ENCODE measurements around the gene USP37. TPM values are rescaled to one million over a fixed set of nuclear protein-coding genes. Genes with fewer than 3 reads are reported as not detected.
A peak's percentile ranks its signal among the peaks of the same experiment; 100 is the strongest.

USP37 gene
- total and polyA plus RNA-seq, 12 donors: 2.5 to 30.7 (median 13.3) TPM

- no peak overlapping the region for H3K27ac ChIP-seq
- no peak for DNase-seq
- TF ChIP-seq POLR2A (IDR thresholded peaks at IDR 0.05): no peak
- TF ChIP-seq, protein P1, sequence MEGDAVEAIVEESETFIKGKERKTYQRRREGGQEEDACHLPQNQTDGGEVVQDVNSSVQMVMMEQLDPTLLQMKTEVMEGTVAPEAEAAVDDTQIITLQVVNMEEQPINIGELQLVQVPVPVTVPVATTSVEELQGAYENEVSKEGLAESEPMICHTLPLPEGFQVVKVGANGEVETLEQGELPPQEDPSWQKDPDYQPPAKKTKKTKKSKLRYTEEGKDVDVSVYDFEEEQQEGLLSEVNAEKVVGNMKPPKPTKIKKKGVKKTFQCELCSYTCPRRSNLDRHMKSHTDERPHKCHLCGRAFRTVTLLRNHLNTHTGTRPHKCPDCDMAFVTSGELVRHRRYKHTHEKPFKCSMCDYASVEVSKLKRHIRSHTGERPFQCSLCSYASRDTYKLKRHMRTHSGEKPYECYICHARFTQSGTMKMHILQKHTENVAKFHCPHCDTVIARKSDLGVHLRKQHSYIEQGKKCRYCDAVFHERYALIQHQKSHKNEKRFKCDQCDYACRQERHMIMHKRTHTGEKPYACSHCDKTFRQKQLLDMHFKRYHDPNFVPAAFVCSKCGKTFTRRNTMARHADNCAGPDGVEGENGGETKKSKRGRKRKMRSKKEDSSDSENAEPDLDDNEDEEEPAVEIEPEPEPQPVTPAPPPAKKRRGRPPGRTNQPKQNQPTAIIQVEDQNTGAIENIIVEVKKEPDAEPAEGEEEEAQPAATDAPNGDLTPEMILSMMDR (IDR thresholded peaks at IDR 0.05): no peak
- WGBS, 4 donors: 78 to 94% (median 89%) methylated on average over 3 to 5 of the region's 5 CpGs
- no peaks in the 10 kb centered on the region for H3K4me1 ChIP-seq (replicated peaks in 1 of 2)
- H3K27me3 ChIP-seq: no peaks in the 10 kb centered on the region
- intact Hi-C loops (cut with DNase I): loop anchor here in 1 of 2 donors (5.0 to 10.0 kb wide), 2 partner anchors 39 to 226 kb away; no protein-coding TSS in a partner anchor
- no peak overlapping the region for H3K4me3 ChIP-seq
- H3K36me3 ChIP-seq (replicated peaks in 1 of 2): no peaks in the 10 kb centered on the region
- no peaks in the 10 kb centered on the region for H3K9me3 ChIP-seq (replicated peaks in 1 of 3)
Measured at GRCh38 chr2:218418321-218418716, 149.8 kb downstream of the USP37 start.

GRCh38 chr2:218407717-218408116 lies 160.4 kb downstream of the USP37 start:
- peak overlapping the region in 1 of 5 donors; percentile 84 for H3K27ac ChIP-seq
- peaks cover 0 to 21% of the 10 kb centered on the region in 2 donors for H3K36me3 ChIP-seq (replicated peaks in 1 of 2)
- TF ChIP-seq, protein P1 (IDR thresholded peaks at IDR 0.05): no peak
- no peak for TF ChIP-seq POLR2A (IDR thresholded peaks at IDR 0.05)
- H3K27me3 ChIP-seq: no peaks in the 10 kb centered on the region
- DNase-seq: peak in 2 of 7 donors; percentile 24 to 47
- no peaks in the 10 kb centered on the region for H3K9me3 ChIP-seq (replicated peaks in 1 of 3)
- peaks cover 17 to 30% of the 10 kb centered on the region in 2 donors for H3K4me1 ChIP-seq (replicated peaks in 1 of 2)
- 77 to 84% (median 81%) methylated on average over 8 of the region's 8 CpGs for WGBS, 4 donors
- H3K4me3 ChIP-seq: no peak overlapping the region
- intact Hi-C loops (cut with DNase I): loop anchor here in 1 of 2 donors (10.0 kb wide), 1 partner anchor 237 kb away; no protein-coding TSS in a partner anchor

GRCh38 chr2:218406949-218407618 lies 161.1 kb downstream of the USP37 start:
- Histone ChIP-seq H3K27me3 (no peaks in the 10 kb centered on the region), H3K27ac (peak overlapping the region; percentile 33 to 94 (median 63)), H3K36me3 (replicated peaks in 1 of 2) (peaks cover 0 to 27% of the 10 kb centered on the region in 2 donors), H3K4me3 (peak overlapping the region in 3 of 4 donors; percentile 14 to 54 (median 25)), H3K9me3 (replicated peaks in 1 of 3) (no peaks in the 10 kb centered on the region), H3K4me1 (replicated peaks in 1 of 2) (peaks cover 17 to 37% of the 10 kb centered on the region in 2 donors)
- intact Hi-C loops (cut with DNase I): loop anchor here in 1 of 2 donors (10.0 kb wide), 1 partner anchor 238 kb away; no protein-coding TSS in a partner anchor
- TF ChIP-seq POLR2A (IDR thresholded peaks at IDR 0.05): no peak
- TF ChIP-seq, protein P1 (IDR thresholded peaks at IDR 0.05): no peak
- 7 to 13% (median 8%) methylated on average over 11 to 13 of the region's 13 CpGs for WGBS, 4 donors
- peak; percentile 62 to 92 (median 71) for DNase-seq

GRCh38 chr2:218406209-218406948 lies 161.8 kb downstream of the USP37 start:
- H3K4me3 ChIP-seq: peak overlapping the region in 3 of 4 donors; percentile 14 to 54 (median 25)
- DNase-seq: peak; percentile 97 to 98 (median 98)
- peaks cover 17 to 44% of the 10 kb centered on the region in 2 donors for H3K4me1 ChIP-seq (replicated peaks in 1 of 2)
- peaks cover 0 to 34% of the 10 kb centered on the region in 2 donors for H3K36me3 ChIP-seq (replicated peaks in 1 of 2)
- H3K27me3 ChIP-seq: no peaks in the 10 kb centered on the region
- WGBS, 4 donors: 0 to 1% (median 1%) methylated on average over 8 to 56 of the region's 56 CpGs
- TF ChIP-seq, protein P1 (IDR thresholded peaks at IDR 0.05): peak; percentile 57 to 87 (median 81)
- TF ChIP-seq POLR2A (IDR thresholded peaks at IDR 0.05): no peak
- H3K9me3 ChIP-seq (replicated peaks in 1 of 3): no peaks in the 10 kb centered on the region
- peak overlapping the region; percentile 46 to 94 (median 68) for H3K27ac ChIP-seq
- intact Hi-C loops (cut with DNase I): loop anchor here in 1 of 2 donors (10.0 kb wide), 1 partner anchor 238 kb away; no protein-coding TSS in a partner anchor

Measured in adrenal gland (tissue), 12 donors.